ENCODE data around the gene STAB2.

The STAB2 gene

GRCh38 chr12:103716517-103717196, 129.6 kb downstream of the STAB2 start:
- no peak for TF ChIP-seq EZH2 (IDR thresholded peaks at IDR 0.05)
- no peak for TF ChIP-seq POLR2AphosphoS5 (IDR thresholded peaks at IDR 0.05; ENCODE audit: borderline replicate concordance, low read depth, low read length)
- no peak for TF ChIP-seq FOXP2 (optimal IDR thresholded peaks at IDR 0.05; ENCODE audit: control extremely low read depth, extremely low read length, insufficient read depth)
- Histone ChIP-seq H3K9ac (ENCODE audit: insufficient read length) (no peak overlapping the region), H3K9me3 (ENCODE audit: low read depth, low read length) (no peaks in the 10 kb centered on the region), H3K27ac (no peak overlapping the region), H3K36me3 (ENCODE audit: insufficient read depth, low read length) (no peaks in the 10 kb centered on the region), H3K4me3 (no peak overlapping the region)
- DNase-seq (ENCODE audit: low read depth, low spot score), result no peak

- H3K36me3 ChIP-seq (ENCODE audit: insufficient read depth, low read length), result no peaks in the 10 kb centered on the region
- no peaks in the 10 kb centered on the region for H3K9me3 ChIP-seq (ENCODE audit: low read depth, low read length)
- no peak overlapping the region for H3K27ac ChIP-seq
- TF ChIP-seq FOXP2 (optimal IDR thresholded peaks at IDR 0.05; ENCODE audit: control extremely low read depth, extremely low read length, insufficient read depth), result no peak
- no peak for TF ChIP-seq EZH2 (IDR thresholded peaks at IDR 0.05)
- no peak for TF ChIP-seq POLR2AphosphoS5 (IDR thresholded peaks at IDR 0.05; ENCODE audit: borderline replicate concordance, low read depth, low read length)
- no peak for DNase-seq (ENCODE audit: low read depth, low spot score)
- H3K4me3 ChIP-seq, result no peak overlapping the region
- no peak overlapping the region for H3K9ac ChIP-seq (ENCODE audit: insufficient read length)
These were observed 138.3 kb downstream of the STAB2 start for GRCh38 chr12:103725398-103725797.

- no peak overlapping the region for H3K4me3 ChIP-seq
- no peak overlapping the region for H3K27ac ChIP-seq
- no peak for DNase-seq (ENCODE audit: low read depth, low spot score)
- H3K9ac ChIP-seq (ENCODE audit: insufficient read length), result no peak overlapping the region
- TF ChIP-seq FOXP2 (optimal IDR thresholded peaks at IDR 0.05; ENCODE audit: control extremely low read depth, extremely low read length, insufficient read depth) (no peak), EZH2 (IDR thresholded peaks at IDR 0.05) (no peak), POLR2AphosphoS5 (IDR thresholded peaks at IDR 0.05; ENCODE audit: borderline replicate concordance, low read depth, low read length) (no peak)
- no peaks in the 10 kb centered on the region for H3K36me3 ChIP-seq (ENCODE audit: insufficient read depth, low read length)
- H3K9me3 ChIP-seq (ENCODE audit: low read depth, low read length), result no peaks in the 10 kb centered on the region
These were observed 140.6 kb downstream of the STAB2 start for GRCh38 chr12:103727638-103728037.

GRCh38 chr12:103728323-103728722, 141.2 kb downstream of the STAB2 start:
- Histone ChIP-seq H3K36me3 (ENCODE audit: insufficient read depth, low read length) (no peaks in the 10 kb centered on the region), H3K27ac (no peak overlapping the region), H3K9ac (ENCODE audit: insufficient read length) (no peak overlapping the region), H3K4me3 (no peak overlapping the region), H3K9me3 (ENCODE audit: low read depth, low read length) (no peaks in the 10 kb centered on the region)
- DNase-seq (ENCODE audit: low read depth, low spot score), result no peak
- TF ChIP-seq EZH2 (IDR thresholded peaks at IDR 0.05) (no peak), POLR2AphosphoS5 (IDR thresholded peaks at IDR 0.05; ENCODE audit: borderline replicate concordance, low read depth, low read length) (no peak), FOXP2 (optimal IDR thresholded peaks at IDR 0.05; ENCODE audit: control extremely low read depth, extremely low read length, insufficient read depth) (no peak)

GRCh38 chr12:103729499-103729898, 142.4 kb downstream of the STAB2 start:
- DNase-seq (ENCODE audit: low read depth, low spot score), result no peak
- no peaks in the 10 kb centered on the region for H3K36me3 ChIP-seq (ENCODE audit: insufficient read depth, low read length)
- no peak overlapping the region for H3K27ac ChIP-seq
- H3K9me3 ChIP-seq (ENCODE audit: low read depth, low read length), result no peaks in the 10 kb centered on the region
- no peak overlapping the region for H3K4me3 ChIP-seq
- H3K9ac ChIP-seq (ENCODE audit: insufficient read length), result no peak overlapping the region
- TF ChIP-seq POLR2AphosphoS5 (IDR thresholded peaks at IDR 0.05; ENCODE audit: borderline replicate concordance, low read depth, low read length) (no peak), EZH2 (IDR thresholded peaks at IDR 0.05) (no peak)

GRCh38 chr12:103731539-103731938, 144.5 kb downstream of the STAB2 start:
- H3K27ac ChIP-seq, result no peak overlapping the region
- no peak for TF ChIP-seq EZH2 (IDR thresholded peaks at IDR 0.05)
- H3K9me3 ChIP-seq (ENCODE audit: low read depth, low read length), result no peaks in the 10 kb centered on the region
- DNase-seq (ENCODE audit: low read depth, low spot score), result no peak
- no peak overlapping the region for H3K9ac ChIP-seq (ENCODE audit: insufficient read length)
- no peaks in the 10 kb centered on the region for H3K36me3 ChIP-seq (ENCODE audit: insufficient read depth, low read length)
- no peak overlapping the region for H3K4me3 ChIP-seq

- no peaks in the 10 kb centered on the region for H3K36me3 ChIP-seq (ENCODE audit: insufficient read depth, low read length)
- no peak for TF ChIP-seq FOXP2 (optimal IDR thresholded peaks at IDR 0.05; ENCODE audit: control extremely low read depth, extremely low read length, insufficient read depth)
- TF ChIP-seq POLR2AphosphoS5 (IDR thresholded peaks at IDR 0.05; ENCODE audit: borderline replicate concordance, low read depth, low read length), result no peak
- TF ChIP-seq EZH2 (IDR thresholded peaks at IDR 0.05), result no peak
- H3K9me3 ChIP-seq (ENCODE audit: low read depth, low read length), result no peaks in the 10 kb centered on the region
These were observed 147.8 kb downstream of the STAB2 start for GRCh38 chr12:103734863-103735262.

GRCh38 chr12:103735291-103735690, 148.2 kb downstream of the STAB2 start:
- Histone ChIP-seq H3K4me3 (no peak overlapping the region), H3K9me3 (ENCODE audit: low read depth, low read length) (no peaks in the 10 kb centered on the region), H3K36me3 (ENCODE audit: insufficient read depth, low read length) (no peaks in the 10 kb centered on the region), H3K9ac (ENCODE audit: insufficient read length) (no peak overlapping the region), H3K27ac (no peak overlapping the region)
- no peak for DNase-seq (ENCODE audit: low read depth, low spot score)
- TF ChIP-seq EZH2 (IDR thresholded peaks at IDR 0.05), result no peak
- TF ChIP-seq POLR2AphosphoS5 (IDR thresholded peaks at IDR 0.05; ENCODE audit: borderline replicate concordance, low read depth, low read length), result no peak
- no peak for TF ChIP-seq FOXP2 (optimal IDR thresholded peaks at IDR 0.05; ENCODE audit: control extremely low read depth, extremely low read length, insufficient read depth)

More at GRCh38 chr12:103734863-103735262, 147.8 kb downstream of the STAB2 start:
- Histone ChIP-seq H3K4me3 (no peak overlapping the region), H3K9ac (ENCODE audit: insufficient read length) (no peak overlapping the region), H3K27ac (no peak overlapping the region)
- DNase-seq (ENCODE audit: low read depth, low spot score), result no peak

- no peak overlapping the region for H3K4me3 ChIP-seq
- no peaks in the 10 kb centered on the region for H3K36me3 ChIP-seq (ENCODE audit: insufficient read depth, low read length)
- no peak overlapping the region for H3K27ac ChIP-seq
- DNase-seq (ENCODE audit: low read depth, low spot score), result no peak
- H3K9me3 ChIP-seq (ENCODE audit: low read depth, low read length), result no peaks in the 10 kb centered on the region
- no peak overlapping the region for H3K9ac ChIP-seq (ENCODE audit: insufficient read length)
- no peak for TF ChIP-seq POLR2AphosphoS5 (IDR thresholded peaks at IDR 0.05; ENCODE audit: borderline replicate concordance, low read depth, low read length)
- no peak for TF ChIP-seq EZH2 (IDR thresholded peaks at IDR 0.05)
These were observed 149.5 kb downstream of the STAB2 start for GRCh38 chr12:103736572-103736971.
